Measurements from ENCODE around the gene HTRA2.

Gene HTRA2

GRCh38 chr2:74497777-74498499 lies 31.8 kb upstream of the HTRA2 start:
- no peaks in the 10 kb centered on the region for H3K9me3 Mint-ChIP-seq
- peak overlapping the region; percentile 2 for H3K27ac Mint-ChIP-seq
- ATAC-seq = peak; percentile 37
- H3K36me3 Mint-ChIP-seq = peaks cover 15% of the 10 kb centered on the region
- peak overlapping the region; percentile 74 for H3K4me3 Mint-ChIP-seq
- H3K27me3 Mint-ChIP-seq = peaks cover 50% of the 10 kb centered on the region
- H3K4me1 Mint-ChIP-seq = peaks cover 44% of the 10 kb centered on the region

- Mint-ChIP-seq H3K9me3 (no peaks in the 10 kb centered on the region), H3K27me3 (peaks cover 50% of the 10 kb centered on the region), H3K4me1 (peaks cover 49% of the 10 kb centered on the region), H3K36me3 (peaks cover 8% of the 10 kb centered on the region), H3K27ac (peak overlapping the region; percentile 2), H3K4me3 (peak overlapping the region; percentile 74)
- peak; percentile 41 for ATAC-seq
Measured at GRCh38 chr2:74498500-74499266, 31.1 kb upstream of the HTRA2 start.

DNA sequence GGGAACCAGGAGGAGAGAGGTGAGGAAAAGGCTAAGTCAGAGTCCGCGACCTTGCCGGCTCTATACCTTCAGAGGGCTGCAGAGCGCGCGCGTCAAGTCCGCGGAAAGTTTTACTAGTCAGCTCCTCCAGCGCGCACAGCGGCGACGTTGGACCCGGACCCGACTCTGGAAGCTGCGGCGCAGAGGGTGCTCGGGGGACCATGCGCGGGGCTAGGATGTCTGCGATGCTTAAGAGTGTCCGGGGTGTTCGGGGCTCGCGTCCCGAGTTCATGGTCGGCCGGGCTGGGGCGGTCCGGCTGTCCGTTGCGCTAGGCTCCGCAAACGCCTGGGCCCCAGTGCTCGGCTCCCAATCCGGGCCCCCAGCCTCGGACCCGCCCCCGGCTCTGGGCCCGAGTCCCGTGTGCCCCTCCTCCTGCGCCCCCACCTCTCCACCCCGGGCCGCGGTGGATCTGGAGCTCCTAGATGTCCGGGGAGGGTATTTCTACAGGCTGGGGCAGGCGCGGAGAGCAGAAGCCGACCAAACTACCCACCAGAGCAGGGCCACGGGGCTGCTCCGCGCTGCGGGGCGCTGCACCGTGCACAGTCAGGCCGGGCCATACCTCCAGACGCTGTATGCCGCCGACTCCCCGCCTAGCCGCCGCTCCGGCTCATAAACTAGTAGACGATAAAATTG lies 30.3 kb upstream of the HTRA2 start, which contains the start of gene LBX2:
TSS of gene LBX2 (minus strand) at position 337 of the 673 bp plus-strand sequence. CDS start at position 271, 66 bp downstream.
- H3K27me3 Mint-ChIP-seq = peaks cover 56% of the 10 kb centered on the region
- H3K36me3 Mint-ChIP-seq = peaks cover 4% of the 10 kb centered on the region
- H3K4me3 Mint-ChIP-seq = peak within 1 kb of the TSS; percentile 74
- no peak for ATAC-seq
- H3K27ac Mint-ChIP-seq = peak within 1 kb of the TSS; percentile 2
- H3K9me3 Mint-ChIP-seq = no peaks in the 10 kb centered on the region
- H3K4me1 Mint-ChIP-seq = peaks cover 56% of the 10 kb centered on the region

DNA sequence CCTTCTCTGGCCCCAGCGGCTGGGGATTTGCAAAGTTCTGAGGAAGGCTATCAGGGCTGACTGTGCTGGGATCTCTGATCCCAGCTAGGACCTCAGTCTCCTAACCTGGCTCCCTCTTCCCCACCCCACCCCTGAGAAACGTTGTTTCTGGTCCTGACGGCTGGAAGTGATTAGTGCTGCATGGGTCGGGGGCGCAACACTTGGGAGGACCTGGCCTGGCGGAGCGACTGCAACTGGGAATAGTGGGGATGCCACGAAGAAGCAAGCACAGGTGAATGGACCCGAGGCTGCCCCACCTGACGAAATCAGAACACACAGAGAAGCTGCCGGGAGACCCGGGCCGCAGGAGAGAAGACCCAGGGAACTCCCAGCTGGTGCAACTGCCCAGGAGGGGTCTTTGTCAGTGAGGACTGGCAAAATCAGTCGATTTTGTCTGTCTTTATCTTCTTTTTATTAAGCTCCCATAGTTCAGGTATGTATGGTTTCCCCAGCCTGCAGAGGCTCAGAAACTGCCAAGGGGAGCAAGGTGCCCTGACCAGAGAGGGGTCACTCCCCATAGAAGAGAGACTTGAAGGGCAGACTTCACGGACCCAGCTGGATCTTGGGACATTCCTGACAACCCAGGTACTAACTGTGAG lies 29.7 kb upstream of the HTRA2 start:
- no peak overlapping the region for H3K4me3 Mint-ChIP-seq
- H3K36me3 Mint-ChIP-seq = peaks cover 10% of the 10 kb centered on the region
- H3K27me3 Mint-ChIP-seq = peaks cover 62% of the 10 kb centered on the region
- H3K27ac Mint-ChIP-seq = no peak overlapping the region
- H3K9me3 Mint-ChIP-seq = no peaks in the 10 kb centered on the region
- no peak for ATAC-seq
- peaks cover 62% of the 10 kb centered on the region for H3K4me1 Mint-ChIP-seq

- peaks cover 67% of the 10 kb centered on the region for H3K4me1 Mint-ChIP-seq
- H3K9me3 Mint-ChIP-seq = no peaks in the 10 kb centered on the region
- H3K27me3 Mint-ChIP-seq = peaks cover 62% of the 10 kb centered on the region
- no peak overlapping the region for H3K27ac Mint-ChIP-seq
- ATAC-seq = no peak
- peaks cover 15% of the 10 kb centered on the region for H3K36me3 Mint-ChIP-seq
- H3K4me3 Mint-ChIP-seq = no peak overlapping the region
Measured at GRCh38 chr2:74500578-74500946, 29.2 kb upstream of the HTRA2 start.

- Mint-ChIP-seq H3K4me3 (peak overlapping the region; percentile 55), H3K9me3 (no peaks in the 10 kb centered on the region), H3K4me1 (peaks cover 74% of the 10 kb centered on the region), H3K36me3 (peaks cover 21% of the 10 kb centered on the region), H3K27me3 (peaks cover 62% of the 10 kb centered on the region), H3K27ac (no peak overlapping the region)
- ATAC-seq = no peak
Measured at GRCh38 chr2:74501335-74502071, 28.2 kb upstream of the HTRA2 start.

- Mint-ChIP-seq H3K4me3 (peak overlapping the region; percentile 76), H3K4me1 (peaks cover 81% of the 10 kb centered on the region), H3K36me3 (peaks cover 24% of the 10 kb centered on the region), H3K9me3 (no peaks in the 10 kb centered on the region), H3K27me3 (peaks cover 62% of the 10 kb centered on the region), H3K27ac (peak overlapping the region; percentile 80)
- no peak for ATAC-seq
Measured at GRCh38 chr2:74502147-74502719, 27.5 kb upstream of the HTRA2 start.

- peaks cover 56% of the 10 kb centered on the region for H3K27me3 Mint-ChIP-seq
- peak overlapping the region; percentile 80 for H3K27ac Mint-ChIP-seq
Measured at GRCh38 chr2:74502720-74503505, 26.8 kb upstream of the HTRA2 start.

DNA sequence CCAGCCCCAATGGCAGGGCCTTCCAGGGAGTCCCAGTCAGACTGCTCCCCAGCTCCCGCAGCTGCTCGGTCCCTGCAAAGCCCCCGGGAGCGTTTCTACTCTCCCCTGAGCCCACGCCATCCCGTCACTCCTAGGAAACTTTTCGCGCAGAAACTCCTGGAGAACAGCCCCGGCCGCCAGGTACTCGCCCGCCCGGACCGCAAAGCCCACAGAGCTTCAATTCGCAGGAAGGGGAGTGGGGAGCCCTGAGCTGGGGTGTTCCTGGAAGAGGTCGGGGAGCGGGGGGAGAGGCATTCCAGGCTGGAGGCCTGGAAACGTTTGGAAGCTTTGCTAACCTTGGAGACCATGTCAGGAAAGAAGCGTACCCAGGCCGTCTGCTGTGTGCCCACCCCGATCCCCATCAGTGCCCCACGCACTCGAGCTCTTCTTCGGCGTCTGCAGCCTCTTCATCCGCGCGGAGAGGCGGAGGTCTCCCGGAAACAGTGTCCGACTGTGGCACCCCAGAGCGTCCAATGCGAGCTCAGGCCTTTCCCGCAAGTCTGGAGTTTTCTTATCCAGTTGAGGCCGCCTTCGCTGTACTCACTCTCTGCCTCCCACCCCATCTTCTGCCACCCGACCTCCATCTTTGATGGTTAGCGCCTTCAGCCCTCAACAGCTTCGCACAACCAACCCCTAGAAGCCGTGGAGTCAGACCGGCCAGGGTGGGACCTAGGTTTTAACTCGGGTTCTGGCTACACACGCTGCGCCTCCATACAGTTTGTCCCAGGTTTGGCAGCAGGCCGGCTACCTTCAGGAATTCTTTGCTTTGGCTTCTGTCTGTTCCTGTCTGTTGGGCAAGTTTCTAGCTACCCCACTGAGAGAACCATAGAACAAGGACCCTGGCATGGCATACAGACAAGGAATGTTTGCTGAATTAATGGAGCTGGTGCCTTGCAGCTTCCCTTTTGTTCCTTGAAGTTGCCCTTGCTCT lies 25.9 kb upstream of the HTRA2 start:
- H3K27ac Mint-ChIP-seq = peak overlapping the region; percentile 80
- H3K36me3 Mint-ChIP-seq = peaks cover 24% of the 10 kb centered on the region
- H3K9me3 Mint-ChIP-seq = no peaks in the 10 kb centered on the region
- no peak for ATAC-seq
- H3K27me3 Mint-ChIP-seq = peaks cover 47% of the 10 kb centered on the region
- H3K4me1 Mint-ChIP-seq = peaks cover 76% of the 10 kb centered on the region
- H3K4me3 Mint-ChIP-seq = peak overlapping the region; percentile 76

More at GRCh38 chr2:74502720-74503505, 26.8 kb upstream of the HTRA2 start:
- Mint-ChIP-seq H3K36me3 (peaks cover 24% of the 10 kb centered on the region), H3K9me3 (no peaks in the 10 kb centered on the region), H3K4me3 (peak overlapping the region; percentile 76), H3K4me1 (peaks cover 76% of the 10 kb centered on the region)
- ATAC-seq = peak; percentile 61

DNA sequence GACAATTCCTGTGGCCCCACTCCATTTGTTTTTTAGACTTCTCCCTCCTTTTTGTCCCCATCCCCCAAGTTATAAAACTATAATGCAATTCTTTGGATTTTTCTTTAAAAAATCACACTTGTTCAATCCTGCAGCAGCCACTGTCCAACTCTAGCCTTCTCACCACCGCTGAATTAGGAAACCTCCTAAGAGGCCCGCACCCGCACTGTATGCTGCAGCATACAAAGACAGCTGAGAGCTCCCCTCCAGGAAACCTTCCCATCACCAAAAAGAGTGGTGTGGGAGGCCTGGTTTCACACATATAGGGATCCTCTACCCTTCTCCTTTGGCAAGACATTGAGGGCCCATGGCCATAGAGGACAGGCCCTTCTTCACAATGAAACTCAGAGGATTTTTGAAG lies 25.1 kb upstream of the HTRA2 start:
- ATAC-seq = no peak
- H3K4me3 Mint-ChIP-seq = peak overlapping the region; percentile 76
- H3K9me3 Mint-ChIP-seq = no peaks in the 10 kb centered on the region

GRCh38 chr2:74505448-74506246 lies 24.1 kb upstream of the HTRA2 start:
- Mint-ChIP-seq H3K4me1 (peaks cover 63% of the 10 kb centered on the region), H3K4me3 (no peak overlapping the region), H3K36me3 (peaks cover 24% of the 10 kb centered on the region), H3K27ac (peak overlapping the region; percentile 80), H3K27me3 (peaks cover 28% of the 10 kb centered on the region), H3K9me3 (no peaks in the 10 kb centered on the region)
- ATAC-seq = no peak

More for the DNA sequence above, 25.1 kb upstream of the HTRA2 start:
- peaks cover 39% of the 10 kb centered on the region for H3K27me3 Mint-ChIP-seq
- peaks cover 70% of the 10 kb centered on the region for H3K4me1 Mint-ChIP-seq
- H3K27ac Mint-ChIP-seq = peak overlapping the region; percentile 80
- H3K36me3 Mint-ChIP-seq = peaks cover 24% of the 10 kb centered on the region

Data from stimulated activated memory B cell treated with anti-CD40 and anti-IgM and Interleukin-4, amounts not matched to agents 10 μg/mL and 1 μg/mL and 100 μg/mL, for 72 hours (primary cell).